IPS-NIHi7 (cell line): ENCODE measurements around the gene TTC23.

Source experiments
- DNase-seq: peaks from one replicate; pipeline ENCODE4 v3.0.0; 2012; ENCODE audit warnings: mixed read lengths; ENCODE audit errors: extremely low spot score

TTC23 gene

DNA sequence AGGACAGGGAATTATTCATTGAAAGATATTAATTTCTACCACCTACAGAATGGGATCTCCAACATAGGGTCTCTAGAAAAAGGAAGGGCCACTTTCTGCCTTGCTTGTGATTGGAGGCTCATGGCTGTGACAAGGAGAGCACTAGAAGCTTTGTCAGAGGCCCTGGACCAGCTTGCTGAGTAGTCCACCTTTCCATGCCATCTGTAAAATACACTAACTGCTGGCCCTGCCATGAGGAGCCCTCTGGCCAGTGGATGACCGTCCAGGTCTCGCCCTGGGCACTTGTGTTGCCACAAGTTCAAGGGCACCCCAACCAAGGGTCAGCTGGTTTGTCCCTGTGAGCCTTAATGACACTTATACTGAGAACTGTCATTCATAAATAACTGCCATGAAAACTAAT is 146.1 kb downstream of the TTC23 start:
- no peak for DNase-seq

DNA sequence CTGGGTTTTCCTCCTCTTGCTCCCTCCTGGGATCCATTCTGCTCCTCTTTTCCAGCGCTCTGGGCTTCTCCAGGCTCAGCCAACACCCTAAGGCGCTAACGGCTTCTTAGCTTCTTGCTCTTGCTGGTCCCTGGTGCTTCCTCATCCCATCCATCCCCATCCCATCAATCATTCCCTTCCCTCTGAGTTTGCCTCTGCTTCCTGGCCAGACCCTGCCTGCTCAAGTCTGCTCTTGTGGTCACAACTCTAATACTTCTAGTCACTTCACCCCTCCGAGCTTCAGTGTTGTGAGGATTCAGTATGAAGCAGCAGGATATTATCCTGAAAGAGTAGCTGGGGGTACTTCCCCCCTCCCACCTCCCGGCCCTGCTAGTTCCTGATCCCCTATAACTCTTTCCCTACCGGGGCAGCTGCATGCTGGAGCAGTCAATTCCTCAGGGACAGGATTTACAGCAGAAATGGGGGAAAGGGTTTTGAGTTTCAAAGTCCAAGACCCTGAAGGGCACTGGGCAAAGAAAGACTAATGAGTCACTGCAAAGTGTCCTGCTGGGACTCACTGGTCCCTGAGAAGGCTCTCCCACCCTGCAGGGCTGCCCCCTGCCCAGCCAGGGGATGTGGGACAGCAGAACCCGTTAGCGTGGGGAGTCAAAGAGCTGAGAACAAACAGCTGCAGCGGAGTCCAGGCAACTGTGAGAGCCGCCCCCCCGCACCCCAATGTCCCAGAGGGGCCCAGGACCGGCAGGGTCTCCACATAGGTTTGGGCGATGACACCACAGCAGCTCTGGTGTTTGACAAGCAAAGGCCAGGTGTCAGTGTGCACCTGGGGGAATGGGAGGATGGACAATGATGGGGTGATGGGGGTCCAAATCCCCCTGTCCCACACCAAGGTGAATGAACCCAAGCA is 146.8 kb downstream of the TTC23 start:
- no peak for DNase-seq

DNA sequence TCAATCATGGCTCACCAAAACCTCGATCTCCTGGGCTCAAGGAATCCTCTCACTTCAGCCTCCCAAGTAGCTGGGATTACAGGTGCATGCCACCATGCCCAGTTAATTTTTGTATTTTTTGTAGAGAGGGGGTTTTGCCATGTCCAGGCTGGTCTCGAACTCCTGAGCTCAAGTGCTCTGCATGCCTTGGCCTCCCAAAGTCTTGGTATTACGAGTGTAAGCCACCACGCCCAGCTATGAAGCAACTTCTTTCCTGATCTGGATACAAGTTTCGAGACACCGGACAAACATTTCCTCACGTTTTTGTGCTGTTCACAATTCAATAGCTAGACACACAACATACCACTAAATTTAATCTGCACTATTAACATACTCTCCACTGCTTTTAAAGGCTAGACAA is 147.9 kb downstream of the TTC23 start:
- DNase-seq = no peak

DNA sequence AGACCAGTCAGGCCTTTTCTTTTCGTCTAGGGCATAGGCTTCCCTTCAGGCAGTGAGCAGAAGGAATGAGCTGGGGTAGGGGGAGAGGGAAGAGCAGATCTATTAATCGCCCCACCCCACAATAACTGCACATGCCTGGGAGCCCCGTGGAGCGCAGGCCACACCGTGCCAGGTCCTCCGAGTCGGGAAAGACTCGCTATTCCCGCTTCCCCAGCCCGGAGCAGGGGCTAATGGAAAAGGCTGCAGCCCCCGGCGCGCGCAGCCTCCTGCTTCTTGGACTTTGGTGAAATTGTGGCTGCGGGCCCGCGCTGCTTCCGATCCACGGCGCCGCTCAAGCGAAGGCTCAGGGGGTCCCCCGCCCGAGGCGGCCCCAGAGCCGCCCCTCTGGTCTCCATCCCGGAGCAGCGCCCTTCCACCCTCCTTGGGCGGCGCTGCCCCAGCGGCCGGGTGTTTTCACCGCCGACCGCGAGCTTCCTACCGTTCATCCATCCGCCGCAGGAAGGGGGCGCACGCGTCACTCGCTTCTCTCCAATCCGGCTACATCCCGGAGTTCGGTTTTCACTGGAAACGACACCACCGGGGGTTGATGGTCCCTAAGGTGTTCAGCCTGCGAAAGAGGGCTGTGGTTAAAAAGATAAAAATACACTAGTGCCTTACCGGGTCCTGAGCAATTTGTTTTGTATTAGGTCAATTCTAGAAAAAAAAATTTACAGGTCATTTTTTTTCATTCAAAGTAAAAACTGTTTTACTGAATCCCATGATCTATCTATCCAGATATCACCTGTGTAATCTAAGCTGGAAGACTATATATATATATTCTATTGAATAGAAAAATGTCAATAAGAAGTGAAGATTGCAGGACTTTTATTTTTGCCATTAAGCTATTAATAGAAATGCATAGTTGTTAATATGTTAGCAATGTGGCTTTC is 148.9 kb downstream of the TTC23 start:
- DNase-seq = peak; percentile 85

DNA sequence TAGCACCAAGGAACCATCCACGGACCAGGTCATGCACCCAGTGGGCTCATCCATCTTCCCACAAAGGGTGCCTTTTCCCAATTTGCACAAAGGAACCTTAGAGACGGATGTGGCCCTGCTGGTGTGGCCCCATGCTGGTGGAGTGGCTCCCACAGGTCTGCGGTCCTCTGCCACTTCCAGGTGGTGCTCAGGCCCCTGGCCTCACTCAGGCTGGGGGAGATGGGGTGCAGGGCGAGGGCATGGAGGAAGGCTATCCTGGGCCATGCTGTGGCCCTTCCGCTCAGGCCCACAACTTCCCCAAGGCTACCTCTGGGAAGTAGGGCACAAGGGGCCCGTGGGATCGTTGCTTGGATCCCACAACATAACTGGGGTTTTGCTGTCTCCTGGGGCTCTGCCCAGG is 149.7 kb downstream of the TTC23 start:
- no peak for DNase-seq

DNA sequence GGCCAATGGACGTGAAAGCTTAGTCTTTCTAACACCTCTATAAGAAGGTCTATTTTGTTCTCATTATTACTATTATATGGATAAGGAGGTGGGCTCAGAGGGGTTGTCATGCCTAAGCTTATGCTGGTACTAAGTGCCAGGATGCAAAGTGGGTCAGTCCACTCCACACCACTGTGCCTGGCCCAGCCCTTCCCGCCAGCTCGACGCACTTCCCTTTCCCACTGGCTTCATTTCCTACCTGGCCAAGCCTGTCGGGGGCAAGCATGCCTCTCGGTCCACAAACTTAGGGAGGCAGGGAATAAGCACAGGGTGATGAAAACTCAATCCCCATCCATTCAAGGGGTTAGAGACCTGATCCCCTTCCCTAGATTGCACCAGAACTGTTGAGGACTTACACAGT is 150.4 kb downstream of the TTC23 start:
- DNase-seq = no peak

DNA sequence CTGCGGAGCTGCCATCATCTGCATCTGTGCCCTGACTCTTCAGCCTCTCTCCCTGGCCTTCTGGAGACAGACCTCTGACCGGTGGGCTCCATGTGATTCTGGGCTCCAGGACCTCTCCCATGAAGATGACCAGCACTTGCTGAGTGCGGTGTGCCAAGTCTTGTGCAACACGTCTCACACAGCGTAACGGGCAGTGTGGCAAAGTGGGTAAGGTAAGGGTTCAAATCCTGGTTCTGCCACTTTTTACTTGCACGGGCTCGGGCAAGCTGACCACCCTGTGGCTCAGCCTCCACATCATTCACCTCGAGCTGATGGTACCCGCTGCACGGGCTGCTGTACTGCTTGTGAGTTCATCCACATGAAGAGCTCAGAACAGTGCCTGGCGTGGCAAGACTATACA is 151.0 kb downstream of the TTC23 start:
- DNase-seq = no peak

DNA sequence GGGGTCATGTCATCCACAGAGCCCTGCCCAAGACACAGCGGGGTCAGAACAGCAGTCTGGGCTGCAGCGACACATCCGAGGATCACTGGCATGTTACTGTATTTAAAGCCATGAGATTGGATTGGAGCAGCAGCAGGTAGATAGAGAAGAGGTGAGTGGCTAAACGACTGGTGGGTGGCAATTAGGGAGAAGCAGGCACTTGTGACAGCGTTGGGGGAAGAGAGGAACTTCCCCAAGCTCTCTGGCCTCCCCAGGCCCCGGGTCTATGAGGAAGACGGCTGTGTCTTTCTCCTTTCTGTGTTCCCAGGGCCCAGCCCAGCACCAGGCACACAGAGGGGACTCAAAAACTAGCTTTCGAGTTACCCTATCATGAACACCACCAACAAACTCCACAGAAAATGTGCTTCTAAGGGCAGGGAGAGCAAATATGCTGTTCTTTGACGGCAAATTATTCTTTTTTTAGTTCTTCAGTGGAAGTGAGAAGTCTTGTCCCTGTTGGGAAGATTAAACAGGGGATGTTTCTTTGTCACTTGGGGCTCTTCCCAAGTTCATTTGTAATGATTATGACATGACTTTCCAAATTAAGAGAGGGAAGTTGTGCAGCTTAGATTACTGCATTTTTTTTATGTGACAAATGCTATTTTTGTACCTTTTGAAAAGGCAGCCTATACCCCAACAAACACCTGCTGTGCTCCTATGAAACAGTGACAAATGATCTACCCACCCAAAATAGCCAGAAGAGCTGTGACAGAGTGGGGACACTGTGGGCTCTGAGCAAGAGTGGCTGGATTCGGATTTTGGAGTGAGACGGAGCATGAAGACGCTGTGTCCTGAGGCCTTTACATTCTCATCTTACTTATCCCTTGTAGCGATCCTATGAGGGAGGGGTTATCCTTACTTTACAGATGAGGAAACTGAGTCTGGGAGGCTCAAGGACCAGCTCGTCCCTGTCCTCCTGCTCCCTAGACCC is 151.7 kb downstream of the TTC23 start:
- DNase-seq = no peak

DNA sequence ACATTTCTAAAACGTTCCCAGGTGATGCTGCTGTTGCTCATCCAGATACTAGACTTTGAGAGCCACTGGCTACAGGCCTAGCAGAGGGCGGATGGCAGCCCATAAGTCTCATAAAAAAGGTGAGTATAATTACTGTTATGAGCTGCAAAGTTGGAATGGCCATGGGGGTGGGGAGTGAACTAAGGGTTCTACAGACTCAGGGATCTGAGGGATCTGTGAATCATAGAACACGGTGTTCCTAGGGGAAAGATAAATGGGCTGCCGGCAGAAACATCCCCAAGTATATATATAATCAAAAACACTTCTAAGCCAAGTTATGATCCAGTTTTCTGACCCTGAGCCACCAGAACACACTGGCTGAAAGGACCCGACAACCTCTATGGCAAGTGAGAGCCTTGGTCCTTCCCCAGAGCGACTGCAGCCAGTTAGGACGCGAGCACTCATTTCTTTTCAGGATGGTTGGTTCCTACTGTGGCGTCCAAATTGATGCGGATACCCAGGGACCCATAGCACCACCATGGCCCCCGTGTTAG is 152.4 kb downstream of the TTC23 start:
- no peak for DNase-seq

DNA sequence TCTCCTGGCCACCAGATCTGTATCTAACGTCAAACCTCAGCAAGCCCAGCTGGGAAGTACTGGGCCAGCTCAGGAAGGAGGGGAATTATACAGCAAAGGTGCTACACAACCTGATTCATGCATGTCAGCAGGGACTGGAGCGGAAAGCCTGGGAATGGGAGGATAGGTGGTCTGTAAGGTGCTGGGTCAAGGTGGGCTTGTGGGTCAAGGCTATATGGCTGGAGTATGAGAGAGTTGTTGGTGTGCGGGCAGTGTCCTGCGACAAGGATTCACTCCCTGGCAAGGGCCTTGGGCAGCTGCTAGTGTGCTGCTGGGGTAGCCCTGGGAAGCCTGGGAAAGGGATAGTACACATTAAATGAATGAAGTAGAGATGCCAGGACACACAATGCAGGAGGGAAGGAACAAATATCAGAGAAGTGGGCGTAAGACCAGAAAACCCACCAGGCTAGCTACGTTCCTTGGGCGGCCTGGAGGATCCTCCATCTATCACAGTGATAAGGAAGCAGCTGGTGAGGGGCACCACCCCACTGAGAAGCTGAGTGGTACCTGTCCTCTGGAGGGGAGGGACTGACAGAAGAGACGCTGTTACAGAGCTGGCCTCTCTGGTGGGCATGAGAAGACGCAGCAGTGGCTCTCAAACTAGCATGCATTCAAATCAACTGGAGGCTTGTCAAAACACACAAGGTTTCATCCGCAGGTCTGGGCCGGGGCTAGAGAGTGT is 153.0 kb downstream of the TTC23 start:
- DNase-seq = no peak

DNA sequence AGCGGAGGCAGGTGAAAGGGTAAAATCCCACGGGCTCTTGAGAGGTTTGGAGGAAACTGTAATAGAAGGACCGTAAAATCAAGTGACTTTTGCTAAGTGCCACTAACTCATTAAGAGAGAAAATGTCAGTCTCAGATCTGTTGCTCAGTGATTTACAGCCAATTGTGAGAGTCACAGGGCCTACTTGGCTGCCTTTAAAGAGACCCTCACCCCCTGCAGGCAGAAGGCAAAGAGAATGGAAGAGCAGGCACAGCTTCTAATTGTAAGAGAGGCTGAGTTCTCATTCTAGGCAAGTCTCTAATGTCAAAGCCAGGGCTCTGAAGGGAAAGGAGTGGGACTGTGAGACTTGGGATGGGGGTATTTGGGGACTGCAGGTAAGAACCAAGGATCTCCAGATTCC is 153.8 kb downstream of the TTC23 start:
- DNase-seq = no peak

DNA sequence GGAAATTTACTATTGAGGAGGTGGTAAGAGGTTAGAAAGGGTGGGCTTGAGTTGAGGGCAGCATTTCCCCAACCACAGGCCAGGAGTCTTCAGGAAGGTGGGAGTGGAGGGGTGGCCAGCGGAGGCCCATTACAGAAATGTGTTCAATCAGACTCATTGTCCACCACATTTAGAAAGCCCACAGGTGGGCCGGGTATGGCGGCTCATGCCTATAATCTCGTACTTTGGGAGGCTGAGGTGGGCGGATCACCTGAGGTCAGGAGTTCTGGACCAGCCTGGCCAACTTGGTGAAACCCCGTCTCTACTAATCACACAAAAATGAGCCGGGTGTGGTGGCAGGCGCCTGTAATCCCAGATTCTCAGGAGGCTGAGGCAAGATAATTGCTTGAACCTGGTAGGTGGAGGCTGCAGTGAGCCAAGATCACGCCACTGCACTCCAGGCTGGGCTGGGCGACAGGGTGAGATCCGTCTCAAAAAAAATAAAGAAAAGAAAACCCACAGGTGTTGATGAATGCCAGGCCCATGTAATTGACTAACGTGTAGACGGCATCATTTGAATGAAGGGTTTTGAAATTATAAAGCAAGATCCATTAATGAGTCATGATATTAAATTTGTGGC is 156.7 kb downstream of the TTC23 start:
- no peak for DNase-seq

DNA sequence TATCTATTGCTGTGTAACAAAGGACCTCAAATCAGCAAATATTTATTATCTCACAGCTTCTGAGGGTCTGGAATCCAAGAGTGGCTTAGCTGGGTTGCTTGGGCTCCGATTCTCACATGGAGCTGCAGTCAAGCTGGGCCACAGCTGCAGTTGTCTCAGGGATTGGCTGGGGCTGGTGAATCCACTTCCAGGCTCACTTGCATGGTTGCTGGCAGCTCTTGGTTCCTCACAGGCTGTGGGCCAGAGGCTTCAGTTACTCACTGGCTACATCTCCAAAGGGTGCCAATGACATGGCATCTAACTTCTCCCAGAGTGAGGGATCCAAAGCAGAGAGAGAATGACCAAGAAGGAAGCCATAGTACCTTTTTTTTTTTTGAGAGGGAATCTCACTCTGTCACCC is 158.4 kb downstream of the TTC23 start:
- DNase-seq = no peak

DNA sequence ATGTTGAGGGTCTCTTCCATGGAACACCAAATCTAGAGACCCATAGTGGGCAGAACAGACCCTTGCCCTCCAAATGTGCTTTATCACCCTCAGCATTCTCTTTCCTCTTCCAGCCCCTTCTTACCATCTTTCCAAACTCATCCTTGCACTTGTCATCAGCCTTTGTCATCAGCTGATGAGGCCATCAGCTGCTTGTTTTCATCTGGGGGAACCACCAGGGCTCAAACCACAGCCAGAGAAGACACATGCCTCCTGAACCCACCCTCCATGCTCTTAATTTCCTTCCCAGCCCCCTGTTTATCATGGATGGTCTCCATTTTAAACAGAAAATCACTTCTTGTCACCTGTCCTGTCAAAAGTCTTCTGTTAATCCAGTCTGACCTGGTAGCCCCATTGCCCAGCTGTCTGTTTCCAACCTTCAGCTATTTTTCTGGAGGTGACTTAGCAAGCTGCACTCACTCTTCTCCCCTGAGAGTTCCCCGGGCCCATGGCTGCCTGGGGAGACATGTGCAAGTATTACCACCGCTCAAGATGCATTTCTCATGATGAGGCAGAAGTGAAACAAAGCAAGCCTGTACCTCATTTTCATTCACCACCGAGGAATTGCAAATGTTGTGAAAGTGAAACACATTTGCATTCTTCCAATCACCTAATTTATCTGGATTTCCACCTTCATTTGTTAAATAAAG is 159.2 kb downstream of the TTC23 start:
- no peak for DNase-seq

DNA sequence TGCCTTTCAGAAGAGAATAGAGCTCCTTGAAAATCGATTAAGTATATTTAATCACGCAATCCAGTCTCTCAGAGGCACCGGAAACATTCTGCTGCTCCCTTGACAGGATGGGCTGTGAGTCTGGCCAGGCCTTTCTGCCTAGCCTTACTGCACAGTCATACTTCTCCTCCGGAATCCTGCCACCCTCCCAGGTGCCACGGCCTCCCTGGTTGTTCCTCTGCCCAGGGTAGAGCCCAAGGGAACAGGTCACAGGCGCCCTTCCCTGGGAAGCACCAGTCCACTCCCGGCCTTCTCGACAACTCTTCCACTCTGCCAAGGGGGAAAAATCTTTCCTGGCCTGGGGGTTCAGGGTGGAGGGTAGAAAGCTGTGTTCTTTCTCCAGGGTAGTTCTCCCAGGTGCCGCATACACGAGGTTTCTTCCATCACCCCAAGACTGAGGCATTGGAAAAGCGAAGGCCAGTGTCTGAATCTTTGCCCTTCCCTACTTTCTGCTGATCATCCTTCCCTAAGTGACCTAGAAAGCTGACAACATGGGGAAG is 161.9 kb downstream of the TTC23 start:
- DNase-seq = no peak

DNA sequence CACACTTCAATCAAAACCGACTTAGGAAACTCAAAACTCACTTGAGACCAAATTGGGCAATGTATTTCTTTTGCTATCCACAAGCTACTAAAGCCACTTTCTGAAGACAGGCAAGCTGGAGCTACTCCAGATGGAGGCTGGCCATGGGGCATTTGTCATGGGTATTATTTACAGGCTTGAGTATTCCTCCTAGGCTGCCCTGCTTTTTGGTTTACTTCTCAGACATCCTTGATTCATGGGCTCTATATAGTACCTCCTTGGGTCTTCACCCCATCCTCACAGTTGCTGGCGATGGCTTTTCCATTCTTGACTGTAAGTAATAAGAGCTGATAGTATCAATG is 163.1 kb downstream of the TTC23 start:
- no peak for DNase-seq
